Muscle layer of duodenum (tissue), 2 donors: ENCODE data around the gene RABL3.

Source experiments
- H3K27ac ChIP-seq: one replicate; pipeline ENCODE4 v1.7.0; 2013; ENCODE audit warnings: mild to moderate bottlenecking, low read length
- H3K27me3 ChIP-seq: one replicate; pipeline ENCODE4 v1.7.0; 2013; ENCODE audit warnings: low read depth, mild to moderate bottlenecking, control low read depth, low read length
- H3K36me3 ChIP-seq, 2 donors: one replicate each; pipeline ENCODE4 v1.7.0; 2013; ENCODE audit warnings: low read length in 2 of 2, control low read depth in 1 of 2, mild to moderate bottlenecking in 1 of 2; ENCODE audit not compliant: insufficient read depth in 2 of 2, control insufficient read depth in 1 of 2
- H3K4me1 ChIP-seq, 2 donors: one replicate each; pipeline ENCODE4 v1.7.0; 2013; ENCODE audit warnings: low read length in 2 of 2, mild to moderate bottlenecking in 2 of 2, control low read depth in 1 of 2, moderate library complexity in 1 of 2; ENCODE audit not compliant: insufficient read depth in 2 of 2, control insufficient read depth in 1 of 2
- H3K4me3 ChIP-seq, 2 donors: one replicate each; pipeline ENCODE4 v1.7.0; 2013; ENCODE audit warnings: low read length in 2 of 2, low read depth in 1 of 2, mild to moderate bottlenecking in 1 of 2
- H3K9me3 ChIP-seq, 2 donors: one replicate each; pipeline ENCODE4 v1.7.0; 2013; ENCODE audit warnings: low read length in 2 of 2, control low read depth in 1 of 2, mild to moderate bottlenecking in 1 of 2; ENCODE audit not compliant: control insufficient read depth in 1 of 2
- donor health status: healthy.

Gene RABL3

DNA sequence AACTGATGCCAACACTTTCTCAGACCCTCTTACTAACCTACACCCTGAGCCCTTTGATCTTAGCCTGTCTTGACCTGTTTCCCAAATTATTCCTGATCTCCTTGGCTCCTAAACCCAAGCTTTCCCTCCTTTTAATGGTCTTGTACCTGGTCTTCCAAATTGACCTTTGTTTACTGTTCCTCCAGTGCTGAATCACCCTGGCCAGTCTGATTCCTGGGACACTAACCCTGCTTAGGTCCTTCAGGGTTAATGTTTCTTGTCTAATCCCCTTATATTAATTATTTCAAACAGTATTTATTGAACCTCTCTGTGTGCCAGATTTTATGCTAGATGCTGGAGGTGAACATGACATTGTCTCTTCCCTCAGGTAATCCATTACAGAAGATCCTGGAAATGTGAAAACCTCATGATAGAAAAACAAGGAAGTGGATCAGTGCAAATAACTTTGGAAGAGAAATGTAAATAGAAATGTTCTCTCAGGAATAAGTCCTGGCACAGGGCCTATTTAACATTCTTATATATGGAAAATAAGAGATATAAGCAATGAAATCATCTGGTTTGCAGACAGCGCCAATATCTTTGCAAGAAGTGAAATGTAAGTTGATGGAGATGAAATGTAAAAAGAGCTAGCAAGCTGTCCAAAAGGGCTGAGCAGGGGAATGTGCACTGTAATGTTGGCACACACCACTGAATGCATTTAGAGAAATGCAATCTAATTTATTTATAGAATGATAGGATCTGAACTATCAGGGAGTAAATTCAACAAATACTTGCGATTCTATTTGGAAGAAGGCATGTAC lies 81.0 kb downstream of the RABL3 start:
- Histone ChIP-seq H3K4me1 (peaks cover 0 to 5% of the 10 kb centered on the region in 2 donors), H3K4me3 (no peak overlapping the region), H3K27ac (no peak overlapping the region), H3K36me3 (no peaks in the 10 kb centered on the region), H3K9me3 (no peaks in the 10 kb centered on the region), H3K27me3 (no peaks in the 10 kb centered on the region)

DNA sequence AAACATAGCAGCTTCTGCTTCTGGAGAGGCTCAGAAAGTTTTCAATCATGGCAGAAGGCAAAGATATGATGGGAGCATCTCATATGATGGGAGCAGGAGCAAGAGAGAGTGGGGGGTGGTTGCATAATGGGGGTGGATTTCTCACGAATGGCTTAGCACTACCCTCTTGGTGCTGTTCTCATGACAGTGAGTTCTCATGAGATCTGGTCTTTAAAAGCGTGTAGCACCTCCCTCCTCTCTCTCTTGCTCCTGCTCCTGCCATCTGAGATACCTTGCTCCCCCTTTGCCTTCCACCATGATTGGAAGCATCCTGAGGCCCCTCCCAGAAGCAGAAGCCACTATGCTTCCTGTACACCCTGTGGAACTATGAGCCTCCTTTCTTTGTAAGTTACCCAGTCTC lies 82.5 kb downstream of the RABL3 start:
- no peaks in the 10 kb centered on the region for H3K27me3 ChIP-seq
- no peaks in the 10 kb centered on the region for H3K9me3 ChIP-seq
- H3K4me3 ChIP-seq = no peak overlapping the region
- no peaks in the 10 kb centered on the region for H3K36me3 ChIP-seq
- H3K27ac ChIP-seq = no peak overlapping the region
- H3K4me1 ChIP-seq = peaks cover 0 to 5% of the 10 kb centered on the region in 2 donors

DNA sequence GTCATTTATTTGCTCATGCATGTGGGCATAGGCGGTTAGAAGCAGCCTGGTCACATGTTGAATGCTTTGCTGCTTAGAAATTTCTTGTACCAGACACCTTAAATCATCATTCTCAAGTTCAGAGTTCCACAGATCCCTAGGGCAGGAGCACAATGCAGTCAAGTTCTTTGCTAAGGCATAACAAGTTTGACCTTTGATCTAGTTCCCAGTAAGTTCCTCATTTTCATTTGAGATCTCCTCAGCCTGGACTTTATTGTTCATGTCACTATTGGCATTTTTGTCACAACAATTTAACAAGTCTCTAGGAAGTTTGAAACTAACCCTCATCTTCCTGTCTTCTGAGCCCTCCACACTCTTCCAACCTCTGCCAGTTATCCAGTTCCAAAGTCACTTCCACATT lies 83.0 kb downstream of the RABL3 start:
- H3K36me3 ChIP-seq = no peaks in the 10 kb centered on the region
- no peaks in the 10 kb centered on the region for H3K9me3 ChIP-seq
- H3K27me3 ChIP-seq = no peaks in the 10 kb centered on the region
- peaks cover 0 to 5% of the 10 kb centered on the region in 2 donors for H3K4me1 ChIP-seq
- H3K4me3 ChIP-seq = no peak overlapping the region
- H3K27ac ChIP-seq = no peak overlapping the region

DNA sequence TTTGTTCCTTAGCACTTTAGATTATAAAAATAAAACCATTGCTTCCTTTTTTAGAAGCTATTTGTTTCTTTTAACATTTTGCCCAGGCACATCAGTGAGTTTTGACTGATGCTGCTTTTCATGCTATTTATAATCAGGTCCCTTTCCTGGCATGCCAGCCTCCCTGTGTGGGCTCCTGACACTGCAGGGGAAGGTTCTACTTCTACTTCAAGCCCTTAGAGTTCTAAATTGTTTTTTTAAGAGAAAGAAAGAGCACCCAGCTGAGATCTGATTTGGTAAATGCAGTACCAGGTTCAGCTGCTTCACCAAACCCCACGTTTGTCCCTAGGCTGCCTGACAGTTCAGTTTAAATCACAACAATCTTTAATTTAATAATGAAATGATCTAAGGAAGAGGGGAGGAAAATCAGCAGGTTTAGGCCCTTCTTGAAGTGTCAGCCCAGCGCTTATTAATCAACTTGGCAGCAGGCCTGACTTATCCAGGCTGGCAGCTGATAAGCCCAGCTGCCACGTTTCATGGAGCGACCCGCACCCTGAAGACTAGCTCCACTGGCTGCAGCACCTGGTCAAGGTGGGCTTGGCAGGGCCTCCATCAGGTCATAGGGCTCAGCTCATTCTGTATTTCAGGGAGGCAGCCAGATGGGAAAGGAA lies 89.3 kb downstream of the RABL3 start:
- Histone ChIP-seq H3K36me3 (no peaks in the 10 kb centered on the region), H3K4me1 (no peaks in the 10 kb centered on the region), H3K4me3 (no peak overlapping the region), H3K27me3 (no peaks in the 10 kb centered on the region), H3K27ac (no peak overlapping the region), H3K9me3 (no peaks in the 10 kb centered on the region)

DNA sequence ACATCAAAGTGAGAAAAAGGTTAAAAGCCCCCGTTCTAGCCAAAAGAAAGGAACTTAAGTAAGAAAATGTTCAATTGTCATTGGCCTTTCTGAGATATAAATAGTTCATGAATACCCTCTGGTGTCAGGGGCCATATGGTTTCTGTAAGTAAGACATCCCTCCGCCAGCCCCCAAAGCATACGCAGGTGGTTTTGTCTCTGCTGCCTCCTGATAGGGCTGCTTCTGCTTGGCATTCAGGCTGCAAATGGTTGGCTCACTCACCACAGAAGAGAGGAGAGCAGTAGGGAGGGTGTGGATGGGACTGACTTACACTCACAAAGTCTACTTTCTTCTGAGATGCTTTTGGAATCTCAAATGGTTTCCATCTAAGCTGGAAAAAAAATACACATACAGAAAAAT lies 90.0 kb downstream of the RABL3 start:
- Histone ChIP-seq H3K36me3 (no peaks in the 10 kb centered on the region), H3K27me3 (no peaks in the 10 kb centered on the region), H3K27ac (no peak overlapping the region), H3K4me3 (no peak overlapping the region), H3K4me1 (no peaks in the 10 kb centered on the region), H3K9me3 (no peaks in the 10 kb centered on the region)

DNA sequence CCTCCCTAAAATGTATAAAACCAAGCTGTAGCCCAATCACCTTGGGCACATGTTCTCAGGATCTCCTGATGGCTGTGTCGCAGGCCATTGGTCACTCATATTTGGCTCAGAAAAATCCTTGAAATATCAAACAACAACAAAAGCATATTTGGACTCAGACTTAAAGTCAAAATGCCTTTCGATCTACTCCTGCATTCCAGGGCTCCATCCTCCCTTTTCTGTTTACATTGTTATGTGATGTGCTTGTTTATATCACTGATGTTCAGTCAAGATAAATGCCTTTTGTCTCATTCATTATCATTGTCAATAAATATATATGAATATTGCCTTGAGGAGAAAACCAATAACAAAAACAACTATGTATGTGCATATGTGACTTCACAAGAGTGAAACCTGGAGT lies 92.0 kb downstream of the RABL3 start:
- Histone ChIP-seq H3K27me3 (no peaks in the 10 kb centered on the region), H3K27ac (no peak overlapping the region), H3K4me3 (no peak overlapping the region), H3K4me1 (no peaks in the 10 kb centered on the region), H3K9me3 (no peaks in the 10 kb centered on the region), H3K36me3 (no peaks in the 10 kb centered on the region)

DNA sequence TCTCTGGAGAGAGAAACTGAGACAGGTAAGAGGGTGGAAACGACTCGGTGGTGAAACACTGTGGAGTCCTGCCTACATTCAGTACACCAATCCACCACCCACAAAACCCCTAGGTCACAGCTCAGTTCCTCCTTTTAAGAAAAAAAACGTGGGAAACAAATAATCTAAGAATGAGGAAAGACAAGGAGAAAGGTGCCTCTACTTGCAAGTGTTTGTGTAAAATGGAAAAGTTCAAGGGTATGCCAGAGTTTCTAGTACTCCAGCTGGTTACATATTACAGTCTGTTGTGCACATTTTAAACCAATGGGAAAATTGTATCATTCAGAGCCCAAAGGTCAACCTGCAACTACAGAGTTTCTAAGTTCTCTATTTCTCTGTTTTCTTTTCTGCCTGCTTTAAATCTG lies 92.5 kb downstream of the RABL3 start:
- Histone ChIP-seq H3K27me3 (no peaks in the 10 kb centered on the region), H3K4me1 (no peaks in the 10 kb centered on the region), H3K9me3 (no peaks in the 10 kb centered on the region), H3K36me3 (no peaks in the 10 kb centered on the region), H3K4me3 (no peak overlapping the region), H3K27ac (no peak overlapping the region)

DNA sequence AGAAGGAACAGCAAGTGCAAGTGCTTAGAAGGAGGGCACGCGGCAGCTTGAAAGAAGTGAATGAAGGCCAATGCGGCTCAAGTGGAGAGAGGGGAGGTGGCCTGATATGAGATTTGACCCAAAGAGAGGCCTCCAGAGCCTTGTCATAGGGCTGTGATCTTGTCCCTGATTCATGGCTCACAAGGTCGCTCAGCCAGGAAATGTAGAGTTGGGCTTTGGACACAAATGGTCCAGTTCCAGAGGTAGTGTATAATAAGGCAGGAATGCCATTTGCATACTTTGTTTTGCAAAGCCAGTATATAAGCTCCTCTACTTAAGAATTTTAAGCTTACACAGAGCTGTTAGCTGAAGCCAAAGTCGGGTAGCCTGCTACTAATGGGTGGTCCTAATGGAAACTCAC lies 94.0 kb downstream of the RABL3 start:
- Histone ChIP-seq H3K4me3 (no peak overlapping the region), H3K9me3 (no peaks in the 10 kb centered on the region), H3K27ac (no peak overlapping the region), H3K4me1 (no peaks in the 10 kb centered on the region), H3K27me3 (no peaks in the 10 kb centered on the region), H3K36me3 (no peaks in the 10 kb centered on the region)

DNA sequence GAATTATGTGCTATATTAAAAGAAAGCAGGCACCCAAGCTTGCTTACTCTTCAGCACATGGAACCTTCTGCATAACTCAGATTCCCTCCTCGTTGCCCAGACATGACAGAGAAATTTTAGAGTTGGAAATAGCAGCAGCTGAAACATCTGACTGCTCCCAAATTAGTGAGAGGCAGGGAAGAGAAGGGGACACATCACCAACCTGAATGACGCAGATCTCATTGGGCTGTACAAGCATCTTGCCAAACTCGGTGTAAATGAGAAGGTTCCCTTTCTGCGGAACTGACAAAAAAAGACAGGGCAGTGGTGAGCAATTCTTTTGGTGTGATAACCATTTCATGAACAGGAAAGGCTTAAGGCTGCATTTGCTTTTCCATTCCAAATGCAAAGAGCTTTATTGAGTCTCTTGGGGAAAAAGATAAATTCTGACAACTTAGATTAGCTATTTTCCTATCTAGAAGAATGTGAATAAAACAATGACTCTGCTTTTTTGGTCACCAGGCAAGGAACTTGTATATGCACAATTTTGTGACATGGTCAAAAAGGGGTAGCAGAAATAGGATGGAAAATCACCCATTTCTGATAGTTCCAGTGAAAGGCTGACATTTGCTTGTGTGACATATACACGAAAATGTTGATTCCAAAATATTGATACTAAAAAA lies 95.4 kb downstream of the RABL3 start:
- Histone ChIP-seq H3K27ac (no peak overlapping the region), H3K4me3 (no peak overlapping the region), H3K36me3 (no peaks in the 10 kb centered on the region), H3K9me3 (no peaks in the 10 kb centered on the region), H3K27me3 (no peaks in the 10 kb centered on the region), H3K4me1 (no peaks in the 10 kb centered on the region)

DNA sequence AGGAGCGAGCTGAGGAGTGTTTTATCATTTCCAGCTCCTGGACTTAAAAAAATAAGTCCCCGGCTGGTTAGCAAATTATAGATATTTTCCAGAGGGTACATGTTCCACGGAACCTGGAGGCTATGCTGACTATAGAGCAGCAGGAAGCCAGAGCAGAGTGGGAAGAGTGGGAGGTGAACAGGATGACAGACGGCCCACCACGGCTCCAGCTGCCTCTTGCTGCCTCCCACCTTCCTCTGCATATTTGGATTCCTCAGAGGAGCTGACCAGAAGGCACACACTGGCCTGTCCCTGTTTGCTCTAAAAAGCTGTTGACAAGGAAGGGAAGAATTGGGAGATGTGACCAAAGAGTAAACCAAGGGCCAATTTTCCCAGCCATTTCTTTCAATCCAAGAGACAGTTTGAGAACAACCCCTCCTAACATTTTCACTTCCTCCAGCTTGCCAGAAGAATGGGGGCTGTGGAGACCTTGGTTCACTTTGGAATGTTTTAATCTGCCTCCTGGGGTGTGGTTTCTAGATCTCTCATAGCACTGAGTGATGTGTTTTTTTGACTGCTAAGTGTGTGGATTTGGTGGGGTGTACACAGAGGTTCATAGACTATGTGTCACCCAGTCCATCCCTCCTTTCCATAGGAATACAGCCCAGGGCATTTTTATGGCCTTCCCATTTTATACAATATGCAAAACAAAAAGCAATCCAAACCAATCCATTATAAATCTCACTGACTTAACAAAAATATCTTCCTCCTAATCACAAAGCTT lies 97.1 kb downstream of the RABL3 start:
- Histone ChIP-seq H3K27ac (no peak overlapping the region), H3K4me3 (no peak overlapping the region), H3K36me3 (no peaks in the 10 kb centered on the region)

DNA sequence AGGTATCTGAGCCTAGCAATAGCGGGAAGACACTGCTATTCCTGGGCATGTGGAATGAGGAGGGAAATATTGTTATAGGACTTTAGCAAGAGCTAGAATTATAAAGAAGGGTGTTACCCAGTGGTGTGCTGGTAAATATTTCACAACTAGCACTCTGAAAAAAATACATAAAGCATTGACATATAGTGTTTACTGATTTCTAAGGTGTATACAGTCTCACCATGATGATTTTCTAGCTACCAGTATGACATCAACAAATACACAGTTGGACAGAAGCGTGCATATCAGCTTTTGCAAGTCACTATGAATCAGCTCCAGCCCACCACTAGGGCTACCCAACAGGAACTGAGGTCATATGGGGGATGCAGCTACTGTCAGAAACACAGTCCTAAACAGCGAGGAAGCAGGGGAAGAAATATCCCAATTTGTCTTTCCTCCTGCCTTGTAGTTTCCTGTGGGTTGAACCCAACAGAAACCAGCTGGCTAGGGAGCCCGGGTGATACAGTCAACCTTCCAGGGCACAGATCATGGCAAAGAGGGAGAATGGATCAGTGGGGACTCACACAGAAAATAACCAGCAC lies 99.9 kb downstream of the RABL3 start:
- H3K4me3 ChIP-seq = no peak overlapping the region
- H3K27me3 ChIP-seq = no peaks in the 10 kb centered on the region
- H3K36me3 ChIP-seq = no peaks in the 10 kb centered on the region
- no peaks in the 10 kb centered on the region for H3K4me1 ChIP-seq
- H3K9me3 ChIP-seq = no peaks in the 10 kb centered on the region
- H3K27ac ChIP-seq = no peak overlapping the region

More for the DNA sequence above, 97.1 kb downstream of the RABL3 start:
- no peaks in the 10 kb centered on the region for H3K4me1 ChIP-seq
- no peaks in the 10 kb centered on the region for H3K27me3 ChIP-seq
- H3K9me3 ChIP-seq = no peaks in the 10 kb centered on the region
